AG10803 (cell line): Measurements from ENCODE around the gene DGKD.
A peak's percentile ranks its signal among the peaks of the same experiment; 100 is the strongest.

Experiments used
- DNase-seq: peaks from one replicate; pipeline ENCODE4 v3.0.0; 2010; ENCODE audit warnings: low read depth
- H3K4me3 ChIP-seq: 2 replicates; pipeline ENCODE4 v1.5.1; 2011; ENCODE audit warnings: mild to moderate bottlenecking, low read length, control low read depth
- CTCF ChIP-seq: conservative IDR thresholded peaks from 2 replicates; pipeline ENCODE4 v1.5.1; 2011; ENCODE audit warnings: mild to moderate bottlenecking, low read length, control low read depth, inconsistent platforms

The DGKD gene

GRCh38 chr2:233349005-233349998, 5.0 kb upstream of the DGKD start:
- DNase-seq, result peak; percentile 15
- H3K4me3 ChIP-seq, result no peak overlapping the region
- no peak for TF ChIP-seq CTCF

- no peak overlapping the region for H3K4me3 ChIP-seq
- DNase-seq, result peak; percentile 73
- peak; percentile 25 for TF ChIP-seq CTCF
Measured at GRCh38 chr2:233350708-233351107, 3.6 kb upstream of the DGKD start.

- peak; percentile 6 for DNase-seq
Measured at GRCh38 chr2:233351423-233351822, 2.9 kb upstream of the DGKD start.

GRCh38 chr2:233352141-233352842, 2.0 kb upstream of the DGKD start:
- DNase-seq, result no peak
- no peak for TF ChIP-seq CTCF
- H3K4me3 ChIP-seq, result no peak overlapping the region

More at GRCh38 chr2:233351423-233351822, 2.9 kb upstream of the DGKD start:
- no peak for TF ChIP-seq CTCF
- no peak overlapping the region for H3K4me3 ChIP-seq

- no peak for TF ChIP-seq CTCF
- H3K4me3 ChIP-seq, result no peak overlapping the region
- no peak for DNase-seq
Measured at GRCh38 chr2:233353101-233353768, 1.1 kb upstream of the DGKD start.

- no peak for DNase-seq
Measured at GRCh38 chr2:233354500-233354924, 218 bp downstream of the DGKD start.

More at GRCh38 chr2:233354500-233354924, 218 bp downstream of the DGKD start:
- no peak for TF ChIP-seq CTCF
- peak overlapping the region; percentile 73 for H3K4me3 ChIP-seq
